K562 treated with DMSO at 1 percent for 4 hours (cell line): ENCODE results near the gene PCDHB15. TPM values are rescaled to one million over a fixed set of nuclear protein-coding genes. Genes with fewer than 3 reads are reported as not detected.

Source experiments
- total RNA-seq: library from RNA; unstranded; fragments of 300-600 nt; gene quantifications from 2 replicates; pipeline ENCODE4 v1.2.3, GENCODE V29; 2022; ENCODE audit not compliant: insufficient read depth

The PCDHB15 gene
- not detected in 2 replicates for total RNA-seq

GRCh38 chr5:141245250-141245717 lies at the start of gene PCDHB15:
Gene PCDHB15 (plus strand): TSS chr5:141245395. CDS start chr5:141245579, 184 bp downstream.

GRCh38 chr5:141199359-141200235 lies 45.6 kb upstream of the PCDHB15 start, which contains the start of gene PCDHB11:
Gene PCDHB11 (plus strand): TSS chr5:141199627. CDS start chr5:141199775, 148 bp downstream.

GRCh38 chr5:141208478-141208877 lies 36.7 kb upstream of the PCDHB15 start, which contains the start of gene PCDHB12:
Gene PCDHB12 (plus strand): TSS chr5:141208719. CDS start chr5:141208908, 189 bp downstream.

DNA sequence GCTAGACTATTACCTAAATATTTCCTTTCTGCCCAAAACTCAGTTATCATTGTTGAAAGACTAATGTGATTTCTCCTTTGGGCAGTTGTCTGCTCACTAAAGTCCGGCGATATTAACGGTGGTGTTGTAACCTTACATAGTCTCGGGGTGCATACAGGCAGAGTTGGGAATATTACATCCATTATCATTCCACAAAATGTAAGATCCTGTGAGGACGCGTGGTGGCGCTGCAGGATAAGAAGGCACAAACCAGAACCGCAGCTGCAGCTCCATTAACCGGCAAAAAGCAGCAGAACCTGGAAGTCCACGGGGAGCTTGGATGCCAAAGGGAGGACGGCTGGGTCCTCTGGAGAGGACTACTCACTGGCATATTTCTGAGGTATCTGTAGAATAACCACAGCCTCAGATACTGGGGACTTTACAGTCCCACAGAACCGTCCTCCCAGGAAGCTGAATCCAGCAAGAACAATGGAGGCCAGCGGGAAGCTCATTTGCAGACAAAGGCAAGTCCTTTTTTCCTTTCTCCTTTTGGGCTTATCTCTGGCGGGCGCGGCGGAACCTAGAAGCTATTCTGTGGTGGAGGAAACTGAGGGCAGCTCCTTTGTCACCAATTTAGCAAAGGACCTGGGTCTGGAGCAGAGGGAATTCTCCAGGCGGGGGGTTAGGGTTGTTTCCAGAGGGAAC lies 31.4 kb upstream of the PCDHB15 start, which contains the start of gene PCDHB13:
TSS of gene PCDHB13 (plus strand) at position 264 of the 684 bp plus-strand sequence. CDS start at position 469, 205 bp downstream.

GRCh38 chr5:141223112-141223783 lies 21.9 kb upstream of the PCDHB15 start, which contains the start of gene PCDHB14:
Gene PCDHB14 (plus strand): TSS chr5:141223343. CDS start chr5:141223506, 163 bp downstream.

Other genes with a start within 250 kb of the PCDHB15 start
- gene PCDHB1, start 194.0 kb upstream of the PCDHB15 start, total RNA-seq: not detected in 2 replicates
- not detected in 2 replicates for gene PCDHB2, start 150.8 kb upstream of the PCDHB15 start, total RNA-seq
- not detected in 2 replicates for gene PCDHB3, start 144.9 kb upstream of the PCDHB15 start, total RNA-seq
- gene PCDHB4, start 123.6 kb upstream of the PCDHB15 start, total RNA-seq: not detected in 2 replicates
- not detected in 2 replicates for gene PCDHB5, start 110.2 kb upstream of the PCDHB15 start, total RNA-seq
- gene PCDHB6, start 95.3 kb upstream of the PCDHB15 start, total RNA-seq: not detected in 2 replicates
- not detected in 2 replicates for gene PCDHB7, start 72.8 kb upstream of the PCDHB15 start, total RNA-seq
- not detected in 2 replicates for gene PCDHB8, start 67.6 kb upstream of the PCDHB15 start, total RNA-seq
- gene PCDHB16, start 63.0 kb upstream of the PCDHB15 start, total RNA-seq: not detected in 2 replicates
- not detected in 2 replicates for gene PCDHB9, start 58.2 kb upstream of the PCDHB15 start, total RNA-seq
- not detected in 2 replicates for gene PCDHB10, start 53.0 kb upstream of the PCDHB15 start, total RNA-seq
- not detected in 2 replicates for gene PCDHB11, start 45.8 kb upstream of the PCDHB15 start, total RNA-seq
- not detected in 2 replicates for gene PCDHB12, start 36.7 kb upstream of the PCDHB15 start, total RNA-seq
- not detected in 2 replicates for gene PCDHB13, start 31.5 kb upstream of the PCDHB15 start, total RNA-seq
- gene PCDHB14, start 22.1 kb upstream of the PCDHB15 start, total RNA-seq: not detected in 2 replicates
- not detected in 2 replicates for gene SLC25A2, start 58.7 kb downstream of the PCDHB15 start, total RNA-seq
- gene TAF7, start 75.4 kb downstream of the PCDHB15 start, total RNA-seq: 87.4 and 92.8 TPM in 2 replicates
- gene PCDHGA1, start 85.1 kb downstream of the PCDHB15 start, total RNA-seq: 0.37 TPM in 1 of 2 replicates, not detected in the other
- gene PCDHGA2, start 93.4 kb downstream of the PCDHB15 start, total RNA-seq: 0.12 TPM in 1 of 2 replicates, not detected in the other
- gene PCDHGA3, start 98.4 kb downstream of the PCDHB15 start, total RNA-seq: 0.46 TPM in 1 of 2 replicates, not detected in the other
- gene PCDHGB1, start 104.7 kb downstream of the PCDHB15 start, total RNA-seq: not detected in 2 replicates
- 0.42 and 0.76 TPM in 2 replicates for gene PCDHGA4, start 109.6 kb downstream of the PCDHB15 start, total RNA-seq
- gene PCDHGB2, start 114.6 kb downstream of the PCDHB15 start, total RNA-seq: 0.48 and 0.70 TPM in 2 replicates
- 0.16 TPM in 1 of 2 replicates, not detected in the other for gene PCDHGA5, start 118.8 kb downstream of the PCDHB15 start, total RNA-seq
- gene PCDHGB3, start 124.8 kb downstream of the PCDHB15 start, total RNA-seq: 0.51 and 0.74 TPM in 2 replicates
- 0.27 and 0.35 TPM in 2 replicates for gene PCDHGA6, start 128.5 kb downstream of the PCDHB15 start, total RNA-seq
- not detected in 2 replicates for gene PCDHGA7, start 137.3 kb downstream of the PCDHB15 start, total RNA-seq
- 0.21 TPM in 1 of 2 replicates, not detected in the other for gene PCDHGB4, start 142.3 kb downstream of the PCDHB15 start, total RNA-seq
- 0.24 TPM in 1 of 2 replicates, not detected in the other for gene PCDHGA8, start 147.2 kb downstream of the PCDHB15 start, total RNA-seq
- gene PCDHGB5, start 152.6 kb downstream of the PCDHB15 start, total RNA-seq: not detected in 2 replicates
- not detected in 2 replicates for gene PCDHGA9, start 157.4 kb downstream of the PCDHB15 start, total RNA-seq
- gene PCDHGB6, start 162.6 kb downstream of the PCDHB15 start, total RNA-seq: not detected in 2 replicates
- not detected in 2 replicates for gene PCDHGA10, start 167.6 kb downstream of the PCDHB15 start, total RNA-seq
- not detected in 2 replicates for gene PCDHGB7, start 172.3 kb downstream of the PCDHB15 start, total RNA-seq
- gene PCDHGA11, start 175.7 kb downstream of the PCDHB15 start, total RNA-seq: not detected in 2 replicates
- gene PCDHGA12, start 185.1 kb downstream of the PCDHB15 start, total RNA-seq: not detected in 2 replicates
- gene PCDHGC3, start 230.6 kb downstream of the PCDHB15 start, total RNA-seq: not detected in 2 replicates
- gene PCDHGC4, start 239.6 kb downstream of the PCDHB15 start, total RNA-seq: not detected in 2 replicates
- gene PCDHGC5, start 243.7 kb downstream of the PCDHB15 start, total RNA-seq: not detected in 2 replicates